Peyer's patch (tissue), 4 donors: ENCODE data around the gene PGLYRP3.

ENCODE experiments used
- POLR2A ChIP-seq, 2 donors: fragments of 450-650 bp; IDR thresholded peaks; one replicate each; pipeline ENCODE4 v1.5.1; 2017; ENCODE audit warnings: antibody characterized with exemption in 2 of 2, mild to moderate bottlenecking in 2 of 2, moderate library complexity in 2 of 2
- TF ChIP-seq, protein P1 (sequence below), 6 experiments: fragments of 450-650 bp in 4 of 6; fragments of 200-600 bp in 2 of 6; sonication (generic) in 1 of 6; IDR thresholded peaks; one replicate each; pipeline ENCODE4 v1.5.1; 2017 to 2019; ENCODE audit warnings: antibody characterized with exemption in 6 of 6, mild to moderate bottlenecking in 3 of 6, moderate library complexity in 1 of 6

DNA sequence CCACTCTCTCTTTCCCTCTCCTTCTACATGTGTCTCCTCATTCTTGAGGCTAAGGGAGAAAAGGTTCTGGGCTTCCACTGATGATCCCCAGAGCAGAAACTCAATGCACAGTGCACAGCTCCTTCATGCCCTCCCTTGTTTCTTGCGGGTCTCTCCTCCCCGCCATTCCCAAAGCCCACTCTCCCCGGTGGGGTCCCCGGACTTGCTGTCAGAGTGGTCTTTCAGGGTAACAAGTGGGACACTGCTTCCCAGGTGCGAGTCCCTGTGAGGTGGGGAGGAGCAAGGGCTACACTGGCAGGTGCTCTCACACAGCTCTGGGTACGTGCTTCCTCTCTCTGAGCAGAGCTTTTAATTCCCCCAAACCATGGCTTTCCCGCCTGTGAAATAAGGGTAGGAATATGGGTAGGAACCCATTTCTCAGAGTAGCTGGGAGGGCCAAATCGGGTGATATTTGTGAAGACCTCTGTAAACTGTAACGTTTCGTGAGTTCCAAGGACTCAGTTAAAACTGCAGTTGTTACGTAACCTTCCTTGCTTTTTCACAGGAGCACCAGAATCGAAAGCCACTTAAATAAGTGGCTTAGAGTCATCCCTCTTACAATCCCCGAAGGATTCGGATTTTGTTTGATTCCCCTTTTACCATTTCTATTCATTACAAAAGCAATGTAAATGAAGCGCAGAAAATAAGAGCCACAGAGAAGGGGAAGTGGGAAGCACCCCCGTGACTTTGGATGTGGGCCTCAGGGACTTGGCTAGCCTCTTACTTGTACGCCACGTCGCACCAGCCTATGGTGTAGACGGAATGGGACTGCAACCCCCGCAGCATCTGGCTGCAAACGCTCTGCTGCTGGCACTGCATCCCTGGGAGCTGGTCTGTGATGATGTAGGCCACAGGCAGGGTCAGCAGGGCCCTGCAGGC lies 6.2 kb downstream of the PGLYRP3 start:
- TF ChIP-seq, protein P1, sequence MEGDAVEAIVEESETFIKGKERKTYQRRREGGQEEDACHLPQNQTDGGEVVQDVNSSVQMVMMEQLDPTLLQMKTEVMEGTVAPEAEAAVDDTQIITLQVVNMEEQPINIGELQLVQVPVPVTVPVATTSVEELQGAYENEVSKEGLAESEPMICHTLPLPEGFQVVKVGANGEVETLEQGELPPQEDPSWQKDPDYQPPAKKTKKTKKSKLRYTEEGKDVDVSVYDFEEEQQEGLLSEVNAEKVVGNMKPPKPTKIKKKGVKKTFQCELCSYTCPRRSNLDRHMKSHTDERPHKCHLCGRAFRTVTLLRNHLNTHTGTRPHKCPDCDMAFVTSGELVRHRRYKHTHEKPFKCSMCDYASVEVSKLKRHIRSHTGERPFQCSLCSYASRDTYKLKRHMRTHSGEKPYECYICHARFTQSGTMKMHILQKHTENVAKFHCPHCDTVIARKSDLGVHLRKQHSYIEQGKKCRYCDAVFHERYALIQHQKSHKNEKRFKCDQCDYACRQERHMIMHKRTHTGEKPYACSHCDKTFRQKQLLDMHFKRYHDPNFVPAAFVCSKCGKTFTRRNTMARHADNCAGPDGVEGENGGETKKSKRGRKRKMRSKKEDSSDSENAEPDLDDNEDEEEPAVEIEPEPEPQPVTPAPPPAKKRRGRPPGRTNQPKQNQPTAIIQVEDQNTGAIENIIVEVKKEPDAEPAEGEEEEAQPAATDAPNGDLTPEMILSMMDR (IDR thresholded peaks at IDR 0.05): no peak
- no peak for TF ChIP-seq POLR2A (IDR thresholded peaks at IDR 0.05)
